Skeletal muscle tissue (tissue), 4 donors: ENCODE measurements around the gene VCX3B. TPM values are rescaled to one million over a fixed set of nuclear protein-coding genes. Genes with fewer than 3 reads are reported as not detected.
"Not testable (repeated sequence)": the region's sequence is repeated elsewhere in the genome, so short reads cannot be mapped to it uniquely, and the experiment has no call there.

ENCODE experiments used
- H3K27ac ChIP-seq: one replicate; pipeline ENCODE4 v1.7.0; 2013; ENCODE audit warnings: mild to moderate bottlenecking, low read depth, low read length, inconsistent platforms
- H3K27me3 ChIP-seq, 3 donors: one replicate each; pipeline ENCODE4 v1.7.0; 2013; ENCODE audit warnings: low read length in 3 of 3; ENCODE audit not compliant: control insufficient read depth in 3 of 3, insufficient read depth in 3 of 3
- H3K36me3 ChIP-seq, 3 donors: one replicate each; pipeline ENCODE4 v1.7.0; 2013; ENCODE audit warnings: low read length in 3 of 3; ENCODE audit not compliant: control insufficient read depth in 3 of 3, insufficient read depth in 3 of 3
- H3K4me1 ChIP-seq, 3 donors: one replicate each; pipeline ENCODE4 v1.7.0; 2013; ENCODE audit warnings: low read length in 3 of 3, mild to moderate bottlenecking in 3 of 3; ENCODE audit not compliant: control insufficient read depth in 3 of 3, insufficient read depth in 3 of 3
- H3K4me3 ChIP-seq, 3 donors: one replicate each; pipeline ENCODE4 v1.7.0; 2013; ENCODE audit warnings: low read length in 3 of 3
- H3K9ac ChIP-seq, 3 donors: one replicate each; pipeline ENCODE4 v1.7.0; 2013; ENCODE audit warnings: low read length in 3 of 3, mild to moderate bottlenecking in 3 of 3, moderate library complexity in 2 of 3, low read depth in 1 of 3
- H3K9me3 ChIP-seq, 3 donors: one replicate each; pipeline ENCODE4 v1.7.0; 2013; ENCODE audit warnings: low read length in 3 of 3; ENCODE audit not compliant: control insufficient read depth in 3 of 3
- total RNA-seq: library from RNA; depleted of rRNA; stranded (reverse); fragments of >200 nt; gene quantifications from one replicate; pipeline ENCODE4 v1.2.3, GENCODE V29; 2014
- donor health status: Osteomylitis.

Gene VCX3B
- not detected for total RNA-seq

DNA sequence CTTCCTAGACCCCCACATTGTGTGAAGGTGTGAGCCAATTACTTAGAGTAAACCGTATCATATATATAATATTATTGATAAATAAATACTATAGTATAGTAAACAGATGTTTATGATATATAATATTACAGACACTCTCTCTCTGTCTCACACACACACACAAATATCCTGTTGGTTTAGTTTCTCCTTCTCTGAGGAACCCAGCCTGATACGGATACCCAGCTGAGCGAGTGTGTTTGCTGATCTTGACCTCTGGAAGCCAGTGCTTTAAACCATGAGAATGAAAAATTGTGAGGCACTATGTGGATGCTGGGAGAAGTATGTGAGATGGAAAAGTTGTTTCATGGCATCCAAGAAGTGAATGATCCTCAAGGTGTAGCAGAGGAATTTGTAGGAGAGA is at the start of gene VCX3B:
TSS of gene VCX3B (plus strand) at position 301 of the 400 bp plus-strand sequence. CDS start 621 bp downstream, outside the sequence.
- not testable (repeated sequence) for H3K9ac ChIP-seq, H3K4me3 ChIP-seq, H3K4me1 ChIP-seq, H3K36me3 ChIP-seq, H3K27me3 ChIP-seq, H3K27ac ChIP-seq, H3K9me3 ChIP-seq

DNA sequence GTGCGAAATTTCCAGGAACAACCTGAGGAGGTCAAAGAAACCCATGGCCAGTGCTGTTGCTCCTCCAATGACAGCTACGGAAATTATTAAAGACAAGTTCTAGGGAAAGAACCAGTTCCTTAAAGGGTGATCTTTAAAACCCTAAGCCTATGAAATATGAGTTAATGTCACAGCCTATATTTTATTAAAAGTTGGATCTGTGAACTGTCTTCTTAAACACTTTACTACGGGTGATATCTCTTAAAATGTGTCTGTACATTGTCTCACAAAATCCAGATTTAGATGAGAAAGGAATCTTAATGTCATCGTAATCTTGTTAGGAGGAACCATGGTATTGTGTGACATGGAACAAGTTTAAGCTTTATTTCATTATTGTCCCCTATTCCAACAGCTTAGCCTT is 46.3 kb upstream of the VCX3B start:
- H3K4me3 ChIP-seq, result no peak overlapping the region
- no peaks in the 10 kb centered on the region for H3K4me1 ChIP-seq
- H3K9ac ChIP-seq, result no peak overlapping the region
- H3K9me3 ChIP-seq, result no peaks in the 10 kb centered on the region
- no peaks in the 10 kb centered on the region for H3K27me3 ChIP-seq
- H3K36me3 ChIP-seq, result no peaks in the 10 kb centered on the region
- no peak overlapping the region for H3K27ac ChIP-seq

DNA sequence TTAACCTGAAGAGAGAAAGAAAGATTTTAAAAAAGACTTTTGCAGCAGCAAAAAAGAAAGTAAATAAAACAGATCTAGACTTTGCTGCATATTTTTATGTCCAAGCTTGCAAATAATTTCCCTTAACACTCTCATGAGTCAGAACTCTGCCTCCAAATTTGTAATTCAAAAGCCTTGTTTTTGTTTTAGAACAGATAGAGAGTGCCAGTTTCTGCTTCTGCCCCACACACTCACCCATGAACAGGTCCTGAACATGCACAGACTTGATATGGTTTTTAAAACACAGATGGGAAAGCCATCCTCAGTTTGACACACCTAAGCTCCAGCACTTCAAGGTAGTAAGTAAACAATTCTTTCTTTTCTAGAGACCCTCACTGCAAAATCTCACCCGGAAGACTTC is 39.7 kb upstream of the VCX3B start:
- Histone ChIP-seq H3K4me1 (no peaks in the 10 kb centered on the region), H3K9me3 (no peaks in the 10 kb centered on the region)

DNA sequence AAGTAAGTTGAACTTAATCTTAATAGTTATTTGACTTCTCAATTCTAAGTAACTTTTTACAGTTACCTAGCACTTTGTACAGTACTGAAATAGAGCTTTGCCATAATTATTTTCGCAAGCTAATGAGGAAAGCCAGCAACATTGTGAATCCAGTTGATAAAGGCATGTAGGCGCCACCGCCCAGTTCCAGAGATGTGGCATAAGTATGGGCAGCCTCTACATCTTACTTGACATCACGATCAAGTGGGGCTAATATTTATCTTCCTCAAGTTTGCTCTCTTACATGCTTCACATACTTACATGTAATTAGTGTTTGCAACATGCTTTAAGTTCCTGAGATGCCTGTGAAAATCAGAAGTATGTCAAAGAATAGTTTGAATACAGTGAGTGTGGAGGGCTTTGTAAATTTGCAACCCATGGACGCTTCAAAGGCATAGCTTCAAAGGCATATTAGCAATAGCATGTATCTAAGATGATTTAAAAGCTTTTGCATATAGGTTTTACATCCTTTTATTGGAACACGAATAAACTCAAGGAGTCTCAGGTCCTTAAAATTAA is 34.9 kb upstream of the VCX3B start:
- Histone ChIP-seq H3K4me1 (no peaks in the 10 kb centered on the region), H3K9ac (no peak overlapping the region), H3K27me3 (no peaks in the 10 kb centered on the region), H3K27ac (no peak overlapping the region), H3K9me3 (no peaks in the 10 kb centered on the region), H3K4me3 (no peak overlapping the region), H3K36me3 (no peaks in the 10 kb centered on the region)

More for the DNA sequence above, 39.7 kb upstream of the VCX3B start:
- no peak overlapping the region for H3K27ac ChIP-seq
- H3K9ac ChIP-seq, result no peak overlapping the region
- no peaks in the 10 kb centered on the region for H3K36me3 ChIP-seq
- no peaks in the 10 kb centered on the region for H3K27me3 ChIP-seq
- no peak overlapping the region for H3K4me3 ChIP-seq

DNA sequence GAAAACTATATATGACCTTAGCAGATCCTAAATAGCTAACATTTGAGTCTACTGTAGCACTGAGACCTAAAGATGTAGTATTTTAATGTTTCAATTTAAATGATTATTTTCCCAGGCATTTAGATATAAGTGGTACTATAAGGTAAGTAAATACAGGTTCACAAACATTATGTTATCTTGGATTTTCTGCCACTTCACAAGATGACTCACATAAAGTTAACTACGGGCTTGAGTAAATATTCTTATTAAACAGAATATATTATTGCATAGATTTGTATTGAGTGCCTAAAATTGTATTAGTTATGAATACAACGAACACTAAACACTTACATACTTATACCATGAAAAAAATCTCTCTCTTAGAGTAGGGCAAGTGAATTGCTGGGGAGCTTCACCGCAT is 34.2 kb upstream of the VCX3B start:
- no peaks in the 10 kb centered on the region for H3K27me3 ChIP-seq
- no peak overlapping the region for H3K4me3 ChIP-seq
- no peaks in the 10 kb centered on the region for H3K36me3 ChIP-seq
- H3K4me1 ChIP-seq, result no peaks in the 10 kb centered on the region
- H3K9ac ChIP-seq, result no peak overlapping the region
- no peaks in the 10 kb centered on the region for H3K9me3 ChIP-seq
- no peak overlapping the region for H3K27ac ChIP-seq

DNA sequence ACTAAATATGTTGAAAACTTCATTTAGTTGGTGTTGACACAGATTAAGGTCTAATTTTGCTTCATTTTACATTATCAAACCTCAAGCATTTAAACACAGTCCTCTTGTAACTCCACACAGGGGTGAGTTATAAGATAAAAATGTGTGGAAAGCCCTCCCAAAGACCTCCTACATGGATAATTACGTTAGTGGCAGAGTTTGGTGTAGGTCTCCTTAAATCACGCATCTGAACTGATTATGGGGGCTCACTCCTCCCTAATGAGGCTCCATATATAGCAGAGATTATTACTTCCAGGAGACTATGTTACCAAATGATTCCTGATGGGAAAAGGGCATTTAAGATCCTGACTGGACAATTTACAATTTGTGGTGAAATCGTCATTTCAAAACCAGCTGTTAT is 32.2 kb upstream of the VCX3B start:
- Histone ChIP-seq H3K9me3 (no peaks in the 10 kb centered on the region), H3K27me3 (no peaks in the 10 kb centered on the region), H3K36me3 (no peaks in the 10 kb centered on the region), H3K4me3 (no peak overlapping the region), H3K9ac (no peak overlapping the region), H3K4me1 (no peaks in the 10 kb centered on the region), H3K27ac (no peak overlapping the region)

DNA sequence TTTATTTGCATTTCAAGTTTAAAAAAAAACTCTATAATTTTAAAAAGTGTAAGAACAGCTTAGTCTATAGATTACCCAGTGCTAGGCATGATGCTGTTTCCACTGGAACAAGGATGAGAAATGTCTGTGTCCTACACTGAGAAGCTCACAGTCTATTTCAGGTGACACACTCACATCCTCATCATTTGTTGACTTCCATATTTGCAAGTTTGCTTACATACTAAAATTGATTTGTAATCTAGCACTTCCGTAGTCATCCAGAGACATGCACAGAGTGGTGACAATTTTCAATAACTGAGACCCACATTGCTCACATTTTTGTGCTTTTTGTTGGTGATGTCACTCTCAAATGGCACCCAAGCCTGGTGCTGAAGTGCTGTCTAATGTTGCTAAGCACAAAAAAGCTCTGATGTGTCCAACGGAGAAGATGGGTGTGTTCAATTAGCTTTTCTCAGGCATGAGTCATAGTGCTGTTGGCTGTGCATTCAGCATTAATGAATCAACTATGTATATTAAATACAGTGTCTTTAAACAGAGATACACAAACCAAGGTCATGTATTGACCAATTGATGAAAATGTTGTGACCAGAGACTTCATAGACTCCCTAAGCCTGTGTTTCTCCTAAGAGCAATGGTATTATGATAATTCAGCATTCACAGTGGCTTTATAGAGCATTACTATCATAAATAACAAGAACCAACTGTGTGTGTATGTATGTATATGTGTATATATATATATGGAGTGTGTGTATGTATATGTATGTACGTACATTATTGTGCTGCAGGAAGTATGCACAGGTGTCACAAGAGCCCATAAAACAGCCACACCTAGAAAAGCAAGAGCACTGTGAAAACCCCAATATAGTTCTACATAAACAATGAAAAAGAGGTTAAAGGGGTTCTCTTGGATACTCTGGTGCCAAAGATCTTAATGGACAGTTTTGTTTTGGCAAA is 31.2 kb upstream of the VCX3B start:
- Histone ChIP-seq H3K4me3 (no peak overlapping the region), H3K9ac (no peak overlapping the region), H3K9me3 (no peaks in the 10 kb centered on the region), H3K27ac (no peak overlapping the region), H3K36me3 (no peaks in the 10 kb centered on the region), H3K4me1 (no peaks in the 10 kb centered on the region), H3K27me3 (no peaks in the 10 kb centered on the region)

DNA sequence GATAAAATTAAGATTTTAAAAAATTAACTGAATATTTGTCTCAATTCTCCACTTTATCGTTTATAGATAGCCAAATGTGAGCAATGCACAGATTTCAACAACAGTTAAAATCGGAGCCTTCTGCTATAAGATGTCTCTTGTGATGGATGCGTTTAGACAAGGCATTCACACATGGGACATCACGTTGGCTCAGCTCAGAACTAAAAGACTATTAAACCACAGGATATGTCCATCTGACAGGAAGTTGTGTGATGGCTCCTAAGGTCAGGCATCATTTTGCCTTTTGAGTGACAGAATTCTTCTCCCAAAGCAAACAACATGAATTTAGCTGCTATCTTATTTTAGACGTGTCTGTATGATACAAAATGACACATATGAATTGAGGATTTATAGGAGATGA is 17.3 kb upstream of the VCX3B start:
- no peaks in the 10 kb centered on the region for H3K27me3 ChIP-seq
- H3K36me3 ChIP-seq, result no peaks in the 10 kb centered on the region
- no peaks in the 10 kb centered on the region for H3K9me3 ChIP-seq
- no peak overlapping the region for H3K4me3 ChIP-seq
- no peaks in the 10 kb centered on the region for H3K4me1 ChIP-seq
- no peak overlapping the region for H3K9ac ChIP-seq
- no peak overlapping the region for H3K27ac ChIP-seq

DNA sequence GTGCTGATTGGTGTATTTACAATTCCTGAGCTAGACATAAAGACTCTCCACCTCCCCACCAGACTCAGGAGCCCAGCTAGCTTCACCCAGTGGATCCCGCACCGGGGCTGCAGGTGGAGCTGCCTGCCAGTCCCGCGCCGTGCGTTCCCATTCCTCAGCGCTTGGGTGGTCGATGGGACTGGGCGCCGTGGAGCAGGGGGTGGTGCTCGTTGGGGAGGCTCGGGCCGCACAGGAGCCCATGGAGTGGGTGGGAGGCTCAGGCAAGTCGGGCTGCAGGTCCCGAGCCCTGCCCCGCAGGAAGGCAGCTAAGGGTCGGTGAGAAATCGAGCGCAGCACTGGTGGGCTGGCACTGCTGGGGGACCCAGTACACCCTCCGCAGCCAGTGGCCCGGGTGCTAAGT is 12.3 kb upstream of the VCX3B start:
- not testable (repeated sequence) for H3K27ac ChIP-seq, H3K4me3 ChIP-seq, H3K9me3 ChIP-seq, H3K9ac ChIP-seq, H3K4me1 ChIP-seq, H3K36me3 ChIP-seq, H3K27me3 ChIP-seq

DNA sequence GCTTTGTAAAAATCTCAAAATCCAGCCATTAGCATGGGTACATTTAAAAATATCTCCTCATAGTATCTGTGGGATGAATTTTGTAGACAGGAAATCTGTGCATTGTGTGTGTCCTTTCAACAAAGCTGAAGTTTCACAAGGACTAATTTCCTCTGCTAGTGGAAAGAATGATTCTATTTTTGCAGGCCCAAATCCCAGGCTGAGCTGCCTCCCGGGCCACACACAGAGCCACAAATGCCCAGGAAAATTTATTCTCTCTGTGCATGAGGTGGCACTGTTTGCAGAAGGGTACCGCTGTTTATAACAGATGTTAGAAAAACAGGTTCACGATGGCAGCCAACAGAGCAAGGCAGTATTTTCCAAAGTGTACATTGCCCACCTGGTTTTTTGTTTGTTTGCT is 11.0 kb upstream of the VCX3B start:
- H3K9ac ChIP-seq, result no peak overlapping the region
- no peaks in the 10 kb centered on the region for H3K9me3 ChIP-seq
- H3K36me3 ChIP-seq, result no peaks in the 10 kb centered on the region
- no peak overlapping the region for H3K4me3 ChIP-seq
- no peak overlapping the region for H3K27ac ChIP-seq
- H3K27me3 ChIP-seq, result no peaks in the 10 kb centered on the region
- H3K4me1 ChIP-seq, result peaks cover 0 to 6% (median 3%) of the 10 kb centered on the region in 3 donors
